HEK293 (cell line): ENCODE data around the gene OR5H15.

Experiments used
- CTCF ChIA-PET: fragments of 350-600 bp; formaldehyde crosslinking; extraction: SDS; loops from one replicate; lab custom pipeline; 2021; ENCODE audit warnings: antibody characterized with exemption; lab: Yijun Ruan, JAX
- POLR2A ChIA-PET: fragments of 300-600 bp; formaldehyde crosslinking; extraction: SDS; loops from one replicate; lab custom pipeline; 2020; ENCODE audit warnings: antibody characterized with exemption, inconsistent platforms; lab: Yijun Ruan, JAX
- H3K27ac ChIP-seq: fragments of 200-500 bp; sonication (Bioruptor generic); 2 replicates; pipeline ENCODE4 v1.5.1; 2014; ENCODE audit warnings: low read depth, low read length, control low read depth, inconsistent platforms; ENCODE audit errors: extremely low read depth
- H3K36me3 ChIP-seq, 2 experiments: fragments of 200-500 bp in 1 of 2; sonication (Bioruptor generic) in 1 of 2; 1 replicate in 1 of 2; 2 replicates in 1 of 2; pipeline ENCODE4 v1.5.1; 2014 to 2017; ENCODE audit warnings: inconsistent platforms in 2 of 2, low read length in 2 of 2; ENCODE audit not compliant: control insufficient read depth in 2 of 2, insufficient read depth in 1 of 2
- H3K4me1 ChIP-seq: fragments of 200-500 bp; sonication (Bioruptor generic); 2 replicates; pipeline ENCODE4 v1.5.1; 2014; ENCODE audit warnings: mild to moderate bottlenecking, low read length, inconsistent platforms; ENCODE audit not compliant: control insufficient read depth, insufficient read depth
- H3K4me3 ChIP-seq: 2 replicates; pipeline ENCODE4 v1.5.1; 2011; ENCODE audit warnings: low read depth, mild to moderate bottlenecking, control low read depth, low read length, moderate library complexity
- H3K9me3 ChIP-seq: fragments of 200-500 bp; sonication (Bioruptor generic); 2 replicates; pipeline ENCODE4 v1.5.1; 2014; ENCODE audit warnings: low read depth, low read length, inconsistent platforms; ENCODE audit not compliant: control insufficient read depth, insufficient read depth
- FEZF1 ChIP-seq: fragments of 450-650 bp; formaldehyde crosslinking; IDR thresholded peaks from 2 replicates; pipeline ENCODE4 v1.5.1; 2016; ENCODE audit warnings: missing biosample characterization, missing genetic modification characterization
- GLI2 ChIP-seq: fragments of 450-650 bp; formaldehyde crosslinking; IDR thresholded peaks from 2 replicates; pipeline ENCODE4; 2017; ENCODE audit warnings: missing biosample characterization, missing genetic modification characterization, low read depth, borderline replicate concordance
- GLIS1 ChIP-seq: fragments of 450-650 bp; formaldehyde crosslinking; IDR thresholded peaks from 2 replicates; pipeline ENCODE4 v1.5.1; 2016; ENCODE audit warnings: missing biosample characterization, missing genetic modification characterization
- GLIS2 ChIP-seq: fragments of 450-650 bp; formaldehyde crosslinking; IDR thresholded peaks from 2 replicates; pipeline ENCODE4 v1.5.1; 2016; ENCODE audit warnings: missing biosample characterization, missing genetic modification characterization
- HOXC10 ChIP-seq: sonication (generic); formaldehyde crosslinking; IDR thresholded peaks from 2 replicates; pipeline ENCODE4 v1.8.1; 2023; ENCODE audit warnings: mild to moderate bottlenecking, missing genetic modification reagents
- HOXD13 ChIP-seq: sonication (generic); formaldehyde crosslinking; IDR thresholded peaks from 2 replicates; pipeline ENCODE4 v1.8.0; 2022; ENCODE audit warnings: missing genetic modification reagents, borderline replicate concordance
- IKZF3 ChIP-seq: fragments of 450-650 bp; IDR thresholded peaks from 2 replicates; pipeline ENCODE4 v1.5.0; 2018; ENCODE audit warnings: missing biosample characterization, mild to moderate bottlenecking, missing genetic modification characterization, moderate library complexity
- KLF10 ChIP-seq: fragments of 450-650 bp; IDR thresholded peaks from 2 replicates; pipeline ENCODE4 v1.5.1; 2018; ENCODE audit warnings: missing biosample characterization, mild to moderate bottlenecking, missing genetic modification characterization
- OSR2 ChIP-seq: fragments of 450-650 bp; formaldehyde crosslinking; IDR thresholded peaks from 2 replicates; pipeline ENCODE4 v1.5.1; 2016; ENCODE audit warnings: missing biosample characterization, missing genetic modification characterization
- OVOL3 ChIP-seq: fragments of 450-650 bp; formaldehyde crosslinking; IDR thresholded peaks from 2 replicates; pipeline ENCODE4 v1.5.1; 2016; ENCODE audit warnings: missing biosample characterization, missing genetic modification characterization
- SETDB1 ChIP-seq: IDR thresholded peaks from one replicate; pipeline ENCODE4 v1.6.1; 2017; ENCODE audit warnings: mild to moderate bottlenecking, low read length, moderate library complexity, mixed read lengths; ENCODE audit not compliant: insufficient read length
- SP2 ChIP-seq: fragments of 450-650 bp; formaldehyde crosslinking; IDR thresholded peaks from 2 replicates; pipeline ENCODE4 v1.5.1; 2016; ENCODE audit warnings: missing biosample characterization, missing genetic modification characterization
- SP7 ChIP-seq: fragments of 450-650 bp; formaldehyde crosslinking; IDR thresholded peaks from 2 replicates; pipeline ENCODE4 v1.5.1; 2016; ENCODE audit warnings: missing biosample characterization, missing genetic modification characterization
- ZBTB48 ChIP-seq: fragments of 450-650 bp; formaldehyde crosslinking; IDR thresholded peaks from 2 replicates; pipeline ENCODE4 v1.5.1; 2016; ENCODE audit warnings: missing biosample characterization, missing genetic modification characterization
- ZBTB7A ChIP-seq: fragments of 450-650 bp; formaldehyde crosslinking; IDR thresholded peaks from 2 replicates; pipeline ENCODE4 v1.5.1; 2016; ENCODE audit warnings: low read depth, missing biosample characterization, missing genetic modification characterization
- ZFP3 ChIP-seq: fragments of 450-650 bp; formaldehyde crosslinking; IDR thresholded peaks from 2 replicates; pipeline ENCODE4 v1.5.1; 2016; ENCODE audit warnings: low read depth, missing biosample characterization, missing genetic modification characterization
- ZNF140 ChIP-seq: fragments of 450-650 bp; formaldehyde crosslinking; IDR thresholded peaks from 2 replicates; pipeline ENCODE4 v1.5.1; 2016; ENCODE audit warnings: missing biosample characterization, missing genetic modification characterization
- ZNF16 ChIP-seq: fragments of 450-650 bp; formaldehyde crosslinking; IDR thresholded peaks from 2 replicates; pipeline ENCODE4 v1.5.1; 2016; ENCODE audit warnings: low read depth, missing biosample characterization, missing genetic modification characterization
- ZNF19 ChIP-seq: fragments of 450-650 bp; formaldehyde crosslinking; IDR thresholded peaks from 2 replicates; pipeline ENCODE4; 2016; ENCODE audit warnings: missing biosample characterization, missing genetic modification characterization, low read depth
- ZNF214 ChIP-seq: fragments of 450-650 bp; formaldehyde crosslinking; IDR thresholded peaks from 2 replicates; pipeline ENCODE4 v1.5.1; 2017; ENCODE audit warnings: missing biosample characterization, mild to moderate bottlenecking, missing genetic modification characterization, borderline replicate concordance
- ZNF23 ChIP-seq: fragments of 450-650 bp; formaldehyde crosslinking; IDR thresholded peaks from 2 replicates; pipeline ENCODE4 v1.5.1; 2016; ENCODE audit warnings: missing biosample characterization, missing genetic modification characterization, borderline replicate concordance
- ZNF266 ChIP-seq: fragments of 450-650 bp; formaldehyde crosslinking; IDR thresholded peaks from 2 replicates; pipeline ENCODE4 v1.5.1; 2016; ENCODE audit warnings: missing biosample characterization, missing genetic modification characterization, low read depth
- ZNF302 ChIP-seq: fragments of 450-650 bp; formaldehyde crosslinking; IDR thresholded peaks from 2 replicates; pipeline ENCODE4 v1.5.1; 2016; ENCODE audit warnings: missing biosample characterization, missing genetic modification characterization, low read depth
- ZNF544 ChIP-seq: fragments of 450-650 bp; formaldehyde crosslinking; IDR thresholded peaks from 2 replicates; pipeline ENCODE4 v1.5.0; 2017; ENCODE audit warnings: missing biosample characterization, missing genetic modification characterization
- ZNF561 ChIP-seq: fragments of 450-650 bp; IDR thresholded peaks from 2 replicates; pipeline ENCODE4 v1.5.1; 2018; ENCODE audit warnings: missing biosample characterization, missing genetic modification characterization, borderline replicate concordance
- ZNF596 ChIP-seq: fragments of 450-650 bp; IDR thresholded peaks from 2 replicates; pipeline ENCODE4 v1.5.0; 2018; ENCODE audit warnings: missing biosample characterization, mild to moderate bottlenecking, missing genetic modification characterization, moderate library complexity
- ZNF677 ChIP-seq: fragments of 450-650 bp; IDR thresholded peaks from 2 replicates; pipeline ENCODE4 v1.5.0; 2018; ENCODE audit warnings: missing biosample characterization, mild to moderate bottlenecking, missing genetic modification characterization, moderate library complexity
- ZNF792 ChIP-seq: fragments of 450-650 bp; formaldehyde crosslinking; IDR thresholded peaks from 2 replicates; pipeline ENCODE4 v1.5.1; 2016; ENCODE audit warnings: missing biosample characterization, missing genetic modification characterization
- ZNF830 ChIP-seq: fragments of 450-650 bp; IDR thresholded peaks from 2 replicates; pipeline ENCODE4 v1.5.0; 2018; ENCODE audit warnings: missing biosample characterization, missing genetic modification characterization, low read depth, mild to moderate bottlenecking, moderate library complexity
- ZNF837 ChIP-seq: fragments of 450-650 bp; formaldehyde crosslinking; IDR thresholded peaks from 2 replicates; pipeline ENCODE4 v1.5.1; 2016; ENCODE audit warnings: missing biosample characterization, missing genetic modification characterization
- ZSCAN23 ChIP-seq: fragments of 450-650 bp; formaldehyde crosslinking; IDR thresholded peaks from 2 replicates; pipeline ENCODE4 v1.5.1; 2016; ENCODE audit warnings: missing biosample characterization, missing genetic modification characterization
- ZXDB ChIP-seq: fragments of 450-650 bp; formaldehyde crosslinking; IDR thresholded peaks from 2 replicates; pipeline ENCODE4 v1.5.1; 2016; ENCODE audit warnings: missing biosample characterization, missing genetic modification characterization
- TF ChIP-seq, protein P1 (sequence below): fragments of 450-650 bp; formaldehyde crosslinking; IDR thresholded peaks from 2 replicates; pipeline ENCODE4 v1.5.1; 2016; ENCODE audit warnings: missing biosample characterization, missing genetic modification characterization
- TF ChIP-seq, protein P2 (sequence below): fragments of 450-650 bp; formaldehyde crosslinking; optimal IDR thresholded peaks from 2 replicates; pipeline ENCODE3; 2016; ENCODE audit warnings: missing biosample characterization, mild to moderate bottlenecking, missing genetic modification characterization
- TF ChIP-seq, protein P3 (sequence below): fragments of 450-650 bp; formaldehyde crosslinking; IDR thresholded peaks from 2 replicates; pipeline ENCODE4 v1.5.1; 2017; ENCODE audit warnings: missing biosample characterization, missing genetic modification characterization

Gene OR5H15

DNA sequence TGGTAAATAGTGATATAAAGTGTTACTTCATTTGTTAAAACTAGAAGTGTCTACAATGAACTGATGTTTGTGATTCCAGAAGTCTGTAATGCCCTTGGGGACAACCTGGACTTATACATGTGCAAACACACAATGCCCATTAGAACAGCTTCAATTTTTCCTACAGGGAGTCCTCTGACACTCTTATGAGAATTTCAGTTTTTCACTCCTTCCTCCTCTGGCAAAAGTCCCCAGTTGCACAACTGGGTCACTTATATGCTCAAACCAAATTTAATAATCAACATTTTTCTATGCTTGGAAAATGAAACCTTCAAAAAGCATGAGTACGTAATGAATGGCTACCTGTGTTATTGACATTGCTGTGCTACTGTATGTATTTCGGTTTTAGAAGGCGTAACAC is at the start of gene OR5H15:
Gene OR5H15 (plus strand): TSS at position 301 of the 400 bp plus-strand sequence. CDS start 2,004 bp downstream, outside the sequence.
- no peak within 1 kb of the TSS for H3K4me3 ChIP-seq
- no peaks in the 10 kb centered on the region for H3K4me1 ChIP-seq
- H3K36me3 ChIP-seq: no peaks in the 10 kb centered on the region
- TF ChIP-seq ZBTB7A (tag by site-specific recombination): no peak
- no peak for TF ChIP-seq ZNF266 (tag by site-specific recombination)
- TF ChIP-seq SP2: no peak
- TF ChIP-seq ZSCAN23: no peak
- no peak for TF ChIP-seq ZNF830 (tag by site-specific recombination)
- TF ChIP-seq ZNF544 (tag by site-specific recombination): no peak
- no peak for TF ChIP-seq ZNF23
- no peak for TF ChIP-seq ZNF214 (tag by site-specific recombination)
- TF ChIP-seq ZNF677 (tag by site-specific recombination): no peak
- TF ChIP-seq ZNF302 (tag by site-specific recombination): no peak
- TF ChIP-seq GLI2 (tag by site-specific recombination): no peak
- TF ChIP-seq SETDB1: no peak
- no peak for TF ChIP-seq FEZF1 (tag by site-specific recombination)
- no peak for TF ChIP-seq ZNF596 (tag by site-specific recombination)
- TF ChIP-seq HOXD13: no peak
- no peak for TF ChIP-seq KLF10 (tag by site-specific recombination)
- no peak for TF ChIP-seq ZNF837
- TF ChIP-seq HOXC10 (CRISPR knock-in tag): no peak
- TF ChIP-seq OVOL3 (tag by site-specific recombination): no peak
- no peaks in the 10 kb centered on the region for H3K9me3 ChIP-seq
- no peak within 1 kb of the TSS for H3K27ac ChIP-seq
- ChIA-PET CTCF (no interaction called here), POLR2A (no interaction called here)

DNA sequence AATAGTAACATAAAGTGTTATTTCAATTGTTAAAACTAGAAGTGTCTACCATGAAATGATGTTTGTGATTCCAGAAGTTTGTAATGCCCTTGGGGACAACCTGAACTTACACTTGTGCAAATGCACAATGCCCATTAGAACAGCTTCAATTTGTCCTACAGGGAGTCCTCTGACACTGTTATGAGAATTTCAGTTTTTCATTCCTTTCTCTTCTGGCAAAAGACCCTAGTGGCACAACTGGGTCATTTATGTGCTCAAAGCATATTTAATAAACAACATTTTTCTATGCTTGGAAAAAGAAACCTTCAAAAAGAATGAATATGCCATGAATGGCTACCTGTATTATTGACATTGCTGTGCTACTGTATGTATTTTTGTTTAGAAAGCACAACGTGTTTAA is 36.1 kb upstream of the OR5H15 start, which contains the start of gene OR5H1:
Gene OR5H1 (plus strand): TSS at position 301 of the 400 bp plus-strand sequence. CDS start 1,977 bp downstream, outside the sequence.
- Histone ChIP-seq H3K27ac (no peak within 1 kb of the TSS), H3K36me3 (no peaks in the 10 kb centered on the region), H3K4me3 (no peak within 1 kb of the TSS), H3K4me1 (no peaks in the 10 kb centered on the region)
- ChIA-PET CTCF (no interaction called here), POLR2A (no interaction called here)
- TF ChIP-seq SP7 (tag by site-specific recombination) (no peak), ZFP3 (no peak), GLIS2 (tag by site-specific recombination) (no peak), ZNF561 (no peak), GLIS1 (tag by site-specific recombination) (no peak), ZNF19 (tag by site-specific recombination) (no peak), ZNF792 (no peak), IKZF3 (no peak), ZBTB48 (tag by site-specific recombination) (no peak), ZNF544 (tag by site-specific recombination) (no peak), ZXDB (no peak), ZNF140 (tag by site-specific recombination) (no peak), OSR2 (no peak), ZNF16 (tag by site-specific recombination) (no peak)
- TF ChIP-seq, protein P1, sequence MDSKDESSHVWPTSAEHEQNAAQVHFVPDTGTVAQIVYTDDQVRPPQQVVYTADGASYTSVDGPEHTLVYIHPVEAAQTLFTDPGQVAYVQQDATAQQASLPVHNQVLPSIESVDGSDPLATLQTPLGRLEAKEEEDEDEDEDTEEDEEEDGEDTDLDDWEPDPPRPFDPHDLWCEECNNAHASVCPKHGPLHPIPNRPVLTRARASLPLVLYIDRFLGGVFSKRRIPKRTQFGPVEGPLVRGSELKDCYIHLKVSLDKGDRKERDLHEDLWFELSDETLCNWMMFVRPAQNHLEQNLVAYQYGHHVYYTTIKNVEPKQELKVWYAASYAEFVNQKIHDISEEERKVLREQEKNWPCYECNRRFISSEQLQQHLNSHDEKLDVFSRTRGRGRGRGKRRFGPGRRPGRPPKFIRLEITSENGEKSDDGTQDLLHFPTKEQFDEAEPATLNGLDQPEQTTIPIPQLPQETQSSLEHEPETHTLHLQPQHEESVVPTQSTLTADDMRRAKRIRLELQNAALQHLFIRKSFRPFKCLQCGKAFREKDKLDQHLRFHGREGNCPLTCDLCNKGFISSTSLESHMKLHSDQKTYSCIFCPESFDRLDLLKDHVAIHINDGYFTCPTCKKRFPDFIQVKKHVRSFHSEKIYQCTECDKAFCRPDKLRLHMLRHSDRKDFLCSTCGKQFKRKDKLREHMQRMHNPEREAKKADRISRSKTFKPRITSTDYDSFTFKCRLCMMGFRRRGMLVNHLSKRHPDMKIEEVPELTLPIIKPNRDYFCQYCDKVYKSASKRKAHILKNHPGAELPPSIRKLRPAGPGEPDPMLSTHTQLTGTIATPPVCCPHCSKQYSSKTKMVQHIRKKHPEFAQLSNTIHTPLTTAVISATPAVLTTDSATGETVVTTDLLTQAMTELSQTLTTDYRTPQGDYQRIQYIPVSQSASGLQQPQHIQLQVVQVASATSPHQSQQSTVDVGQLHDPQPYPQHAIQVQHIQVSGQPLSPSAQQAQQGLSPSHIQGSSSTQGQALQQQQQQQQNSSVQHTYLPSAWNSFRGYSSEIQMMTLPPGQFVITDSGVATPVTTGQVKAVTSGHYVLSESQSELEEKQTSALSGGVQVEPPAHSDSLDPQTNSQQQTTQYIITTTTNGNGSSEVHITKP (tag by site-specific recombination): no peak
- TF ChIP-seq, protein P2, sequence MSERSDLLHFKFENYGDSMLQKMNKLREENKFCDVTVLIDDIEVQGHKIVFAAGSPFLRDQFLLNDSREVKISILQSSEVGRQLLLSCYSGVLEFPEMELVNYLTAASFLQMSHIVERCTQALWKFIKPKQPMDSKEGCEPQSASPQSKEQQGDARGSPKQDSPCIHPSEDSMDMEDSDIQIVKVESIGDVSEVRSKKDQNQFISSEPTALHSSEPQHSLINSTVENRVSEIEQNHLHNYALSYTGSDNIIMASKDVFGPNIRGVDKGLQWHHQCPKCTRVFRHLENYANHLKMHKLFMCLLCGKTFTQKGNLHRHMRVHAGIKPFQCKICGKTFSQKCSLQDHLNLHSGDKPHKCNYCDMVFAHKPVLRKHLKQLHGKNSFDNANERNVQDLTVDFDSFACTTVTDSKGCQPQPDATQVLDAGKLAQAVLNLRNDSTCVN: no peak
- TF ChIP-seq, protein P3, sequence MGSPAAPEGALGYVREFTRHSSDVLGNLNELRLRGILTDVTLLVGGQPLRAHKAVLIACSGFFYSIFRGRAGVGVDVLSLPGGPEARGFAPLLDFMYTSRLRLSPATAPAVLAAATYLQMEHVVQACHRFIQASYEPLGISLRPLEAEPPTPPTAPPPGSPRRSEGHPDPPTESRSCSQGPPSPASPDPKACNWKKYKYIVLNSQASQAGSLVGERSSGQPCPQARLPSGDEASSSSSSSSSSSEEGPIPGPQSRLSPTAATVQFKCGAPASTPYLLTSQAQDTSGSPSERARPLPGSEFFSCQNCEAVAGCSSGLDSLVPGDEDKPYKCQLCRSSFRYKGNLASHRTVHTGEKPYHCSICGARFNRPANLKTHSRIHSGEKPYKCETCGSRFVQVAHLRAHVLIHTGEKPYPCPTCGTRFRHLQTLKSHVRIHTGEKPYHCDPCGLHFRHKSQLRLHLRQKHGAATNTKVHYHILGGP (tag by site-specific recombination): no peak
- TF ChIP-seq, all 188 proteins: peak for 0
- H3K9me3 ChIP-seq: no peaks in the 10 kb centered on the region
